Stimulated activated CD4-positive, alpha-beta T cell treated with anti-CD3 and anti-CD28 coated beads, Interleukin-15, amount 100 ng/mL, for 24 hours (primary cell): ENCODE data around the gene NUPR1.
"Not testable (repeated sequence)": the region's sequence is repeated elsewhere in the genome, so short reads cannot be mapped to it uniquely, and the experiment has no call there.

ENCODE experiments used
- DNase-seq: peaks from one replicate; pipeline ENCODE4 v3.0.0-alpha.2; 2020

Gene NUPR1

DNA sequence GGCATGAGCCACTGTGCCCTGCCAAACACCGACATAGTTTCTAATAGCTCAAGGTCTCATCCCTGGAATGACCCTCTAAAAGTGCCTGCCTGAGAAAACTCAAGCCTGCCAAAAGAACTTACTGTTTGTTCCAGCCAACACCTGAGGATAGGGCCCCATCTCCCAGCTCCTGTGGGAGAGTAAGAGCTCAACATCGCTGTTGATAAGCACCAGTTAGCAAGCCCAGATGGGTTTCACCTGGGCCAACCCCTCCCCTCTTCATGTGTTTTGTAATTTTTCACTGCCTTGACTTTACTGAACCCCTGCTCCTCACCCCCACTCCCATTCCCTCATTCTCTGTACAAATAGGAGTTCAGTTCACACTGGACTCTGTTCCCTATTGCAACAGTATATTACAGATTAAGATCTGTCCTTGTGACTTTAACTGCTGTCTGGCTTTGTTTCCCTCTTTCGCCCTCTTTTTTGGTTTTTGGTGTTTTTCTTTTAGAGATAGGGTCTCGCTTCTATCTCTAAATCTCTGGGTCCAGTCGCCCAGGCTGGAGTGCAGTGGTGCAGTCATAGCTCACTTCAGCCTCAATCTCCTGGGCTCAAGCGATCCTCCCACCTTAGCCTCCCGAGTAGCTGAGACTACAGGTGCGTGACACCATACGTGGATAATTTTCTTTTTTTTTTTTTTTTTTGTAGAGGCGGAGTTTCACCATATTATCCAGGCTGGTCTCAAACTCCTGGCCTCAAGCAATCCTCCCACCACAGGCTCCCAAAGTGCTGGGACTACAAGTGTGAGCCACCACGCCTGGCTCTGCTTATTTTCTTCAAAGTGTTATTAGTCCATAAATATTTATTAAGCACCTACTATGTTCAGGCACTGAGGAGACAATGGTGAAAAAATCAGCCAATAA, 12.3 kb downstream of the NUPR1 start:
- DNase-seq = no peak

DNA sequence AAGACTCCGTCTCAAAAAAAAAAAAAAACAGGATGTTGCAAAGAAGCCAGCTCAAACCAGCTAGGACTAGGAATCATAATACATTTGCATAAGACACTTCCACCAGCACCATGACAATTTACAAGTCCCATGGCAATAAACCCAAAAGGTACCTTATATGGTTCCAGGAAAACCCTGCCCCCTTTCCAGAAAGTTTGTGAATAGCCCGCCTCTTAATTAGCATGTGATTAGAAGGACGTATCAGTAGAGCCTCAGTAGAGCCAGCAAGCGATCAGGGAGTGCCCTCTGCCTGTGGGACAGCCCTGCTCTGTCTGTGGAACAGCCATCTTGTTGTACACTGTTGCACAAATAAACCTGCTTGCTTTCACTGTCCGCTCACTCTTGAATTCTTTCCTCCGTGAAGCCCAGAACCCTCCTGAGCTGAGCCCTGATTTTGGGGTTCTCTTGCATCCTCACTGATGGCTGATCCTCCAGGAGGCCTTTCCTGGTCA, 14.0 kb downstream of the NUPR1 start:
- no peak for DNase-seq

DNA sequence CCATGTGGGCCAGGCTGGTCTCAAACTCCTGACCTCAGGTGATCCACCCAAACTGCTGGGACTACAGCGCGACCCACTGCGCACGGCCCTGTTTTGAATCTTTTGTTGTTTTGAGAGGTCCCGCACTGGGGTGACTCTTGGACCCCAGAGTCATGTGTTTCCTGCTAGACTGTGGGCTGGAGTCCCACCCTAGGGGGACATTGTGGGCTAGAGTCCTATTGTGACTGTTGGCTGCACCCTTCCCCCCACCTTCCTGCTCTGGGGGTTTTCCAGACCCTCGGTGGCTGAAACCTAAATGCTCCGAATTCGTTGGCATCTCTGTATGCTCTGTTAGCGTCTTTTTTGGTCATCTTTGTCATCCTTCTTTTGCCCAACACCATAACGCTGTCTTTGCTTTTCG, 16.0 kb downstream of the NUPR1 start:
- no peak for DNase-seq

DNA sequence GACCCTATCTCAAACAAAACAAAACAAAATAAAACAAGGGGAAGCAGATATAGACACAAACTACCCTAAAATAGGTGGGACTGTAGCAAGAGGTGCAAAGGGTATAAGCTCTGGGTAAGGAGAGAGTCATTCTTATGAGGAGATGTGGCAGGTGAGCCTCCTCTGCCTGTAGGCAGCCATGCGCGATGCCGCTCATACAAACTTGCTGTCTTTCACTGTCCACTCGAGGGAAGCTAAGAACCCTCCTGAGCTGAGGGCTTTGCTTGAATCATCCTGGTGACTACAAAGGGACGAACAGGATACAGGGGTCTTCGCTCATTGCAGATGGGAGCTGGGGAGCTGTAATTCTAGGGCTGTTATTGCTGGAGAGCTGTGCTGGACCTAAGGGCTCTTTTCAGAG, 17.3 kb downstream of the NUPR1 start:
- DNase-seq = no peak

DNA sequence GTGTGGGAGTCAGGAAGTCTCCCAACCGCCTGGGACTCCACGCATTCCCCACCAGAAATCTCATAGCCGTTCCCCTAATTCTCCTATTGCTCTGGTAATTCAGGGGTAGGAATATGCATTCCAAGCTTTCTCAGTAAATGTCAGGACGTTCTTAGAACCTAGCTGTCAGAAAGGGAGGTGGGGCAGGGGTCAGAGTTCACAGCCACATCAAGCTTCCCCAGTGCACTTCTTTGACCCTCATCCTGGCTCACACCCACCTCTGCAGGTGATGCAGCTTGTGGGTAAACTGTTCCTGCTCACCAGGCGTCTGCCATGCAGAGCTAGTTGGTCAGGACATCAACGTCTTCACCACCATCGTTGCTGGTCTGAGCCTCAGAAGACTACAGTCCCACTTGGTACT, 18.1 kb downstream of the NUPR1 start:
- no peak for DNase-seq

DNA sequence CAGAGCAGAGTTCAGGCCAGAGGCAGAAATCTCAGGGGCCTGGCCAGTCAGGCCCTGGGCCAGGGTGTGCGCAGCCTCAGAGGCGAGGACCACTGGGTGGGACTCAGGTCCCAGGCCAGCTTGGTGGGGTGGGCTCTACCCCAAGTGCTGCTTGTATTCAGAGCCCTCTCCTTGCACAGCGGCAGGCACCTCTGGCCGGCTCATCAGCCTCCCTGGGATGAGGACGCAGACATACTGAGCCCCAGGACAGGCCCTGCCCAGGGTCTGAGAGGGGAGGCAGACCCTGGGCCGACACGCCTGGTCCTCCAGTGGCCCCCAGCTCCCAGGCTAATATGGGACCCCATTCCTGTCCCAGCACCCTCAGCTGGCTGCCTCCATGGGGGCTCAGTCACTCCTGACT, 24.5 kb downstream of the NUPR1 start:
- DNase-seq = no peak

DNA sequence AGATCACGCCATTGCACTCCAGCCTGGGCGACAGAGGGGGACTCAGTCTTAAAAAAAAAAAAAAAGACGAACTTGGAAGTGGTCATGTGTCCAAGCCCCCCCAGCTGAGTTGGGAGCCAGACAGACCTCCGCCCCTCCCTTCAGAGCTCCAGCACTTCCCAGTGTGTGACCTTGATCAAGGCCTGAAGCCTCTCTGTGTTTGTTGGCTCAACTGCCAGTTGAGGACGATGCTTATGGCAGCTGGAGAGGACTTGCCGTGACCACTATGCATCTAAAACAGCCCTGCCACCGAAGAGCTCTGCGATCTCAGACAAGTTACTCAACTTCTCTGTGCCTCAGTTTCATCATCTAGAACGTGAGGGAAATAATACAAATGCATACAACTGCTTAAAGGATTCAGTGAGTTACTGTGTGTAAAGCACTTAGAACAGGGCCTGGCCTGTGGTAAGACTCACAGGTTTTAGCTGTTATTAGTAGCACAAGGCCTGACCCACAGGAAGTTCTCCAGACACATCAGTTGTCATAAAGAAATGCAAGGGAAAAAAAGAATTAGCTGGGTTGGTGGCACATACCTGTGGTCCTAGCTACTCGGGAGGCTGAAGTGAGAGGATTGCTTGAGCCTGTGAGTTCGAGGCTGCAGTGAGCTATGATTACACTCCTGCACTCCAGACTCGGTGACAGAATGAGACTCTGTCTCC, 25.1 kb downstream of the NUPR1 start:
- no peak for DNase-seq

DNA sequence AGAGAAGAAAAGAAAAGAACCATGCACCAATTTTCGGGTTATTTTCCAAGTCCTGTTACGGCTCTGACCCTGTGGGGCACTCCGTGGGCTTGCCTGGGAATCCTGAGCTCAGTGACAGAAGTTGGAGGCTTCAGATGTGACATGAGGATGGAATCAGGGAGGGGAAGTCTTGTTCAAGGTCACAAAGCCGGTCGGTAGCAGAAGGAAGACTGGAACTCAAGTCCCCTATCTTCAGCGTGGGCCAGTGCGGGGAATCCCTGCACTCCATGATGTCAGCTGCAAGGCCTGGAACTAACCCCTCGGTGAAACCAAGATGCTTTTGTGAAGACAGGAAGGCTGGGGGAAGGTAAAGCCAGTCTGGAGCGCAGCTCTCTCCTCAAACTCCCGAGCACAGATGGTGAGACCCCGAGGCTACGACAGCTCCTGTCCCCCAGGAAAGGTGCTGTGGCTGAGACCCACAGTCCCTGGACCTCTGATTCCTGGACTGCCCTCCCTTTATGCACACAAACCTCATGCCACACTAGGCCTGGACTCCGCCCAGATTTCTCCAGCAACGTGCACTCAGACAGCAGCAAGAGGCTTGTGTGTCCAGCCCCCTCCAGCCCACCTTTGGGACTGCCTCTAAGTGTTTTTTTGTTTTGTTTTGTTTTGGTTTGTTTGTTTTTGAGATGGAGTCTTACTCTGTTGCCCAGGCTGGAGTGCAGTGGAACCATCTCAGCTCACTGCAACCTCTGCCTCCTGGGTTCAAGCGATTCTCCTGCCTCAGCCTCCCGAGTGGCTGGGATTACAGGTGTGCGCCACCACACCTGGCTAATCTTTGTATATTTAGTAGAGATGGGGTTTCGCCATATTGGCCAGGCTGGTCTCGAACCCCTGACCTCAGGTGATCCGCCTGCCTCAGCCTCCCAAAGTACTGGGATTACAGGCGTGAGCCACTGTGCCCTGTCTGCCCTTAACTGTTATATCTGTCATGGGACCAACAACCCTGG, 26.7 kb downstream of the NUPR1 start:
- no peak for DNase-seq

DNA sequence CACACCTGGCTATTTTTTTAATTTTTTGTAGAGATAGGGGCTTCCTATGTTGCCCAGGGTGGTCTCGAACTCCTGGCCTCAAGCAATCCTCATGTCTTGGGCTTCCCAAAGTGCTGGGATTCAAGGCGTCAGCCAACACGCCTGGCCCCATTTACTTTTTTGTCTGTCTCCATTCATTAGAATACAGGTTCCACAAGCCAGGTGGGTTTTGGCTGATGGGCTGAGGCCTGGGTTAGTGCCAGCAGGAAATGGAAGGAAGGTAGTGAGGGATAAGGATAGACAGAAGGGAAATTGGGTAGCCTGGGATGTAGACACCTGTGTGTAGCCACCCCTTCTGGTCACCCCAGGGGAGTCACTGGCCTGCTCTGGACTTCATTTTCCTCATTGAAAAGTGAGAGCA, 27.7 kb downstream of the NUPR1 start:
- no peak for DNase-seq

DNA sequence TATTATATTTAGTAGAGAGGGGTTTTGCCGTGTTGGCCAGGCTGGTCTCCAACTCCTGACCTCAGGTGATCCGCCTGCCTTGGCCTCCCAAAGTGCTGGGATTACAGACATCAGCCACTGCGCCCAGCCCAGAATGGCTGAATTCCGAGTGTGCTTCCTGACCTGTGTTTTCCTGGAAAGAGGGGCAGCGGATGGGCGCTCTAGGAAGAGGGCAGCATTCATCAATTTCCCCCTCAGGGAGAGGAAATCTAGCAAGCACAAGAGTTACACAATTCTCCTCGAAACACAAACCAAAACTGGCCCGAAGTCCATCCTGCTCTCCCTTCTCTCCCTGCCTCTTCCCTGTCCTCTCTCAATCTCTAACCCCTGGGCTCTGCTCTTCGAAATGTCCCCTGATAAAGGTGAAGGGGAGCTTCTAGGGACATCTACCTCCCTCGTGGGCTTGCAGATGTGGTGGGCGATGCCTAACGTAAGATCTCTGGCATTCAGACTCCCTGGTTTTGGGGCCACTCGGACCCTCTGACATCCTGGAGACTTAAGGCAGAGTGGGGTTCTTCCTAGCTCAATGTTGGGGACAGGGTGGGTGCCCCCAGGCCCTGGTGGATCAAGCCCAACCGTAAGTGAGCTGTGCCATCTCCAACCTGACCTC, 33.2 kb downstream of the NUPR1 start:
- DNase-seq = no peak

DNA sequence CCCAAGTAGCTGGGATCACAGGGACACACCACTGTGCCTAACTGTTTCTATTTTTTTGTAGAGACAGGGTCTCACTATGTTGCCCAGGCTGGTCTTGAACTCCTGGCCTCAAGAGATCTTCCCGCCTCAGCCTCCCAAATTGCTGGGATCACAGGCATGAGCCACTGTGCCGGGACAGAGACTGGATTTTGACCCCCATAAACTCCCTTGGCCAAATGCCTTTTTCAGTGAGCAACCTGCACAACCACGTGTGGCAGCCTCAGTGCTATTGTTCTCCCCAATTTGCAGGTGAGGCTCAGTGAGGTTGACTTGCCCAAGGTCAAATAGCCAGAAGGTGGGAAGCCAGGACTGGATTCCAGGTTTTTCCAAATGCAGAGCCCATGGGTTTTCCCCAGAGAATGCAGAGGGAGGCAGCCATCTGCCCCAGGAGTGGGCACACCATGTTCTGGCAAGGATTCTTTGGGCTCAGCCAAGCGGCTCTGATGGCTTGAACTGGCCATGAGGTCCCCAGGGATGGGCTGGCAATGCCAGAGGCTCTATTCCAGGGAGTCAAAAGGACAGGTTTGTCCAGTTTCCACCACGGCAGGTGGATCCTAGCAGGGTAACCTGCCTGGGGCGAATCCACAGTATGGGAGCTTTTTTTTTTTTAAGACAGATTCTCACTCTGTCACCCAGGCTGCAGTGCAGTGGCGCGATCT, 33.9 kb downstream of the NUPR1 start:
- no peak for DNase-seq

DNA sequence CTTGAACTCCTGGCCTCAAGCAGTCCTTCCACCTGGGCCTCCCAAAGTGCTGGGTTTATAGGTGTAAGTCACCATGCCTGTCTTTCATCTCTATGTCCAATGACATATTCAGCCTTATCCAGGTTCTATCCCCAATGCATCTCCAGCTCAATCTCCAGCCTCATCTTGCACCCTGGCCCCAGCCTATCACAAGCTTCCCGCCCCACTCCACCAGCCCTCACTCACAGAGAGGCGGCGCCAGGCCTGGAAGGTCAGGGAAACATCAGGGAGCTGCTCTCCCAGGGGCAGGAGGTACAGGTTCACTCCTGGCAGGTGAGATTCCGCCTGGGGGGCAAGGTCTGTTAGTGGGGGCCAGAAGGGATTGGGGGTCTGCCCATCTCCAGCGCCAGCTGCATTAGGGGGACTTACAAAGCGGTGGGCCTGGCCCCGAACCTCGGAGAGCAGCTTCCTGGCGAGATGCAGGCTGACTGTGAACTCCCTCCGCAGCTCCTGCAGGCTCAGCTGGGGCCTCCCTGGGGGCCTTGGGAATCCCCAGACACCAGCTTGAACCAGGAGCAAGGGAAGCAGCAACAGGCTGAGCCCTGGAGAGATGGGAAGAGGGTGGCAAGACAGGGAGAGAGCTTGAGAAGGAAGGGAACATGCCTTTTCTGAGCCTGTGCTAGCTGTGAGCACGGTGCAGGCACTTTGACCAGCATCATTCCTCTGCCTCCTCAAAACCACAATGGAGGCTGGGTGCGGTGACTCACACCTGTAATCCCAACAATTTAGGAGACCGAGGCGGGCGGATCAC, 35.1 kb downstream of the NUPR1 start:
- DNase-seq = no peak

DNA sequence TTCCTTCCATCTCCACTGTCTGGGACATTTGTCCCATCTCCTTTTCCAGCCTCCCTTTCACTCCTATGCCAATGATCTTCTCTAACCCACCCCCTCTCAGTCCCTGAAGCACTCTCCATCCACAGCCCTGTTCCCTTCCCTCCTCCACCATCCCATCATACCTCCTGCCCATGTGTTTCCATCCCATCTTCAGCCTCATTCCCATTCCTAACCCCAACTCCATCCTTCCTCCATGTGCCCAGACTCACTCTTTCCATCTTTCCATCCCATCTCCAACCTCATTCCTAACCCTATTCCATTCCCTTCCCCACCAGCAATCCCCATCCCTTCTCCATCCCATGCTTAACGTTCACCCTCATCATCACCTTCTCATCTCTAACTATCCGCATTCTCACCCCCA, 36.5 kb downstream of the NUPR1 start:
- DNase-seq = no peak

DNA sequence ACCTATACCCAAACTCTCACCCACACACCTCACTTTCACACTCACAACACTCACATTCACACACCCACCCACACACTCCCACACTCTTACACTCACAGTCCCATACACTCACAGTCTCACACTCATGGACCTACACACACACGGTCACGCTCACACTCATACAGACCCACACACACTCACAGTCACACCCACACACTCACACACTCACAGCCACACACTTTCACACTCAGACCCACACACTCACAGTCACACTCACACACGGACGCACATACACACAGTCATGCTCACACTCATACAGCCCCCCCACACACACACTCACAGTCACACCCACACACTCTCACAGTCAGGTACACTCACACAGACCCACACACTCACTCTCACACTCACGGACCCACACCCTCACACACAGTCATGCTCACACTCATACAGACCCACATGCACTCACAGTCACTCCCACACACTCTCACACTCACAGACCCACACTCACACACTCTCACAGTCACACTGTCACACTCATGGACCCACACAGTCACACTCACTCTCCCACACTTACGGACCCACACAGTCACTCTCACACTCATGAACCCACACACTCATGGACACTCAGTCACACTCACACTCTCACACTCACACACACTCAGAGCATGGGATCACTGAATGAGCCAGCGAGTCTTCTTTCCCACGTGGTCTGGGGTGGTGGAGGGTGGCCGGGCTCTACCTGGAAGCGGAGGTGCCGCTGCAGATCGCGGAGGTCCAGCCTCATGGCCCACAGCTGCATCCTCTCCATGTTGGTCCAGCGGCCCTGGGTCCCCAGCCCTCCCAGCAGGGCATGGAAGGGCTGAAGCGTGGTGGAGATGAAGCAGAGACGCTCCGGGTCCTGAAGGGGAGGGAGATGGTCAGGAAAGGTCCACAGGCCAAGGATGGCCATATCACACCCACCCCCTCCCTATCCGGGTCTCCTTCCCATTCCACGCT, 37.2 kb downstream of the NUPR1 start:
- no peak for DNase-seq

DNA sequence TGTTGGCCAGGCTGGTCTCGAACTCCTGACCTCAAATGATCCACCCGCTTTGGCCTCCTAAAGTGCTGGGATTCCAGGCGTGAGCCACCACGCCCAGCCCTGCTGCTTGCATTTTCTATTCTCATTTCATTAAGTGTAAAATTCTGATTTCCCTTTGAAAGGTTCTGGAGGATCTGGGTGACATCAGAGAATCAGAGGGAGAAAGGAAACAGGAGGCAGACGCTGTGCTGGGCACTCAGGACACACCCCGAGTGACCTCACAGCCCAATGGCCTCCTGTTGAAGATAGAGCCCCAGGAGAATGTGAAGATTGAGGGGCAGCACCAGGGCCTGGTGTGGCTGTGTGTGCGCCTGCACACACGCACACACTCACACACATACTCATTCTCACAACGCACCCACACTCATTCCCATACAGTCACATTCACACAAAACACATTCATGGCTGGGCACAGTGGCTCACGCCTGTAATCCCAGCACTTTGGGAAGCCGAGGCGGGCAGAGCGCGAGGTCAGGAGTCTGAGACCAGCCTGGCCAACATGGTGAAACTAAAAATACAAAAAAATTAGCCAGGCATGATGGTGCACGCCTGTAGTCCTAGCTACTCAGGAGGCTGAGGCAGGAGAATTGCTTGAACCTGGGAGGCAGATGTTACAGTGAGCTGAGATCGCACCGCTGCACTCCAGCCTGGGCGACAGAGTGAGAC, 38.1 kb downstream of the NUPR1 start:
- not testable (repeated sequence) for DNase-seq

DNA sequence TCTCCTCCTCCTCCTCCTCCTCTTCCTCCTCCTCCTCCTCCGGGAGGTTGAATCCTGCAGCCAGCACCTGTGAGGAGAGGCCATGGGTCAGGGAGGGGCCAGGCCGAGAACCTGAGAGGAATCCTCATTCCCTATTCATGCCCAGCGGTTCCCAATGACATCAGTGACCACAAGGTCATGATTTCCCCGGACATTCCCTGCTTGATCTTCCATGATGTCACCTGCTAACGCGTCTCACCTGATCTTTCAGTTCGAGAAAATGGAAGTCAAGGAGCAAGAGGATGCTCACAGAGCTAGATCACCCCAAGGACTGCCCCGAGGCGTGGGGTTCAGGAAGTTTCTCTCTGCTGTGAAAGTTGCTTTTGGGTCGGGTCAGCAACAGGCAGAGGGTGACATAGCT, 38.9 kb downstream of the NUPR1 start:
- DNase-seq = no peak

DNA sequence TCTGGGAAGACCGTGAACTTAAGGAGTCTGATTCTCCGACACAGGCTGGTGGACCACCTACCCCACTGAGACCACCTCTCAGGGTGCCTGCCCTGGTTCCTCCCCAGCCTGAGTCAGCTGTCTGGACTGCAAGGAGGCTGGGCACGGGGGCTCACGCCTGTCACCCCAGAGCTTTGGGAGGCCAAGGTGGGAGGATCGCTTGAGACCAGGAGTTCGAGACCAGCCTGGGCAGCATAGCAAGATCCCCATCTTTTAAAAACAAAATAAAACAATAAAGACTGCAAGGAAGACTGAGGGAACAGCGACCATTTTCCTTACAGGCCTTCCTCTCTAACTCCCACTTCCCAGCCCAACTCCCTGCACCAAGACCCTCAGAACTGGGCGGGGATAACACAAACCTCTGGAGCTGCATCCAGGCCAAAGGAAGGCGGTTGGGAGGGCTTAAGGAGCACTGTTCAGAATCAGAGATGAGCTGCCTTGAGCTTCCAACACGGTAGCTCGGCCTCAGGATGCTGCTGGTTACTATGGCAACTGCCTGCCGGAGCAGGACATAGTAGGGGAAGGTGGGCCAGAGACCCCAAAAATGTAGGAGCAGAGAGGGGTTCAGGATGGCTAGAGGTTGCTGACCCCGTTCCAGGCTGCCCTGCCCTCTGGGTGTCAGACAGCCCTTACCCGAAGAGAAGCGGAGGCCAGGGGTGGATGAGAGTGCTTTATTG, 40.0 kb downstream of the NUPR1 start:
- DNase-seq = no peak

DNA sequence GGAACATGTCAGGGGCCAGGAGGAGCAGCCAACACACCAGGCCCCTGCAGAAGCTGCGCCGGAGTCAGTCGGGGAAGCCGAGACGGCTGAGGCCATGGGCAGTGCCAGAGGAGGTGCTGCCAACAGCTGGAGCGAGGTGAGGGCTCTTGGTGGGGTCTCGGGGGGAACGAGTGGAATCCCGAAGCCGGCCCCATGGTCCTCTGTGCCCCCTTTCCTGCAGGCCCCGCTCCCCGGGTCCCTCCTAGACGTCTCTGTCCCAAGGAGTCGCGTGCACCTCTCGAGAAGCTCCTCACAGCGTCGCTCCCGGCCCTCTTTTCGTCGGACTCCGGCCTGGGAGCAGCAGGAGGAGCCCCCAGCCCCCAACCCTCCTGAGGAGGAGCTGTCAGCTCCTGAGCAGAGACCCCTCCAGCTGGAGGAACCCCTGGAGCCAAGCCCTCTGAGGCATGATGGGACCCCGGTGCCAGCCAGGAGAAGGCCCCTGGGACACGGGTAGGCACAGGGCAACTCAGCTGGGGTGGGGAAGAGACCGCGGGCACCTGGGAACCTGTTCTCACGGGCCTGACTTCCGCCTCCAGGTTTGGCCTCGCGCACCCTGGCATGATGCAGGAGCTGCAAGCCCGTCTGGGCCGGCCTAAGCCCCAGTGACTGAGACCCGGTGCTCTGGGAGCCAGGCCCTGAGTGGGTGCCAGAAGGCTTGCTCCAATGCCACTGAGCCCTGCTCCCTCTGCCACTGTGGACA, 40.7 kb downstream of the NUPR1 start:
- DNase-seq = no peak
